CD14-positive monocyte (primary cell): ENCODE results near the gene SLC66A3. TPM values are rescaled to one million over a fixed set of nuclear protein-coding genes. Genes with fewer than 3 reads are reported as not detected.

ENCODE experiments used
- DNase-seq, 3 donors: peaks; one replicate each; pipeline ENCODE4 v3.0.0-alpha.2; 2011 to 2022
- H2AFZ ChIP-seq: 2 replicates; pipeline ENCODE4 v1.6.0; 2012; ENCODE audit warnings: mild to moderate bottlenecking, low read depth, low read length, inconsistent platforms; ENCODE audit not compliant: insufficient read depth, poor library complexity, severe bottlenecking
- H3K27ac ChIP-seq, 2 donors: 1 replicate in 1 of 2; 2 replicates in 1 of 2; pipeline ENCODE4 v1.5.1; 2012 to 2013; ENCODE audit warnings: low read length in 2 of 2, control low read depth in 1 of 2, inconsistent platforms in 1 of 2, low read depth in 1 of 2, mild to moderate bottlenecking in 1 of 2
- H3K27me3 ChIP-seq, 2 donors: one replicate each; pipeline versions ENCODE4 v1.6.0 to v1.6.1; 2011 to 2013; ENCODE audit warnings: low read length in 2 of 2; ENCODE audit not compliant: control insufficient read depth in 2 of 2, insufficient read depth in 2 of 2
- H3K36me3 ChIP-seq, 2 donors: replicated peaks in 1 of 2; 1 replicate in 1 of 2; 2 replicates in 1 of 2; pipeline versions ENCODE4 v1.5.1 to v1.6.1; 2012 to 2013; ENCODE audit warnings: low read length in 2 of 2, control low read depth in 1 of 2, inconsistent platforms in 1 of 2, mild to moderate bottlenecking in 1 of 2; ENCODE audit not compliant: insufficient read depth in 2 of 2, control insufficient read depth in 1 of 2
- H3K4me1 ChIP-seq, 2 donors: 1 replicate in 1 of 2; 2 replicates in 1 of 2; pipeline versions ENCODE4 v1.5.1 to v1.6.1; 2012 to 2013; ENCODE audit warnings: low read length in 2 of 2, control low read depth in 1 of 2, inconsistent platforms in 1 of 2, mild to moderate bottlenecking in 1 of 2, moderate library complexity in 1 of 2; ENCODE audit not compliant: insufficient read depth in 2 of 2, control insufficient read depth in 1 of 2
- H3K4me2 ChIP-seq: replicated peaks from 2 replicates; pipeline ENCODE3; 2012; ENCODE audit warnings: low read length, moderate library complexity, mild to moderate bottlenecking; ENCODE audit not compliant: poor library complexity, severe bottlenecking; ENCODE audit errors: extremely low read depth
- H3K4me3 ChIP-seq, 3 experiments: fragments of 200-600 bp in 1 of 3; sonication (generic) in 1 of 3; replicated peaks in 1 of 3; 1 replicate in 2 of 3; 2 replicates in 1 of 3; pipeline ENCODE4 v1.5.1; 2011 to 2013; ENCODE audit warnings: low read length in 3 of 3, mild to moderate bottlenecking in 3 of 3, control low read depth in 2 of 3, low read depth in 2 of 3, inconsistent platforms in 1 of 3, moderate library complexity in 1 of 3
- H3K79me2 ChIP-seq: 2 replicates; pipeline ENCODE4 v1.6.0; 2012; ENCODE audit warnings: mild to moderate bottlenecking, control low read depth, inconsistent platforms, low read length, moderate library complexity; ENCODE audit not compliant: insufficient read depth
- H3K9ac ChIP-seq: 2 replicates; pipeline ENCODE4 v1.6.0; 2017; ENCODE audit warnings: low read length, mild to moderate bottlenecking; ENCODE audit not compliant: insufficient read depth, poor library complexity, severe bottlenecking
- H3K9me3 ChIP-seq, 2 donors: replicated peaks in 1 of 2; 1 replicate in 1 of 2; 2 replicates in 1 of 2; pipeline versions ENCODE4 v1.5.1 to v1.6.1; 2012 to 2013; ENCODE audit warnings: low read length in 2 of 2, control low read depth in 1 of 2; ENCODE audit not compliant: control insufficient read depth in 1 of 2, insufficient read depth in 1 of 2
- H4K20me1 ChIP-seq: 2 replicates; pipeline ENCODE4 v1.6.0; 2012; ENCODE audit warnings: mild to moderate bottlenecking, low read length, control low read depth, moderate library complexity; ENCODE audit not compliant: insufficient read depth
- H3K27ac Mint-ChIP-seq, 7 donors: one replicate each; pipeline ENCODE4 v1.8.0; 2020; ENCODE audit warnings: mild to moderate bottlenecking in 7 of 7, mixed read lengths in 7 of 7, moderate library complexity in 6 of 7, inconsistent platforms in 2 of 7
- H3K27me3 Mint-ChIP-seq, 3 donors: one replicate each; pipeline ENCODE4 v1.8.0; 2021 to 2022; ENCODE audit warnings: low read depth in 3 of 3, mild to moderate bottlenecking in 3 of 3, mixed read lengths in 3 of 3, moderate library complexity in 3 of 3, inconsistent platforms in 1 of 3
- H3K36me3 Mint-ChIP-seq, 2 donors: one replicate each; pipeline ENCODE4 v1.8.0; 2020; ENCODE audit warnings: mixed read lengths in 2 of 2, inconsistent platforms in 1 of 2, mild to moderate bottlenecking in 1 of 2
- H3K4me1 Mint-ChIP-seq: one replicate; pipeline ENCODE4 v1.8.0; 2020; ENCODE audit warnings: mild to moderate bottlenecking, mixed read lengths
- H3K4me3 Mint-ChIP-seq, 2 donors: one replicate each; pipeline ENCODE4 v1.8.0; 2020; ENCODE audit warnings: mild to moderate bottlenecking in 2 of 2, mixed read lengths in 2 of 2, moderate library complexity in 1 of 2
- H3K9me3 Mint-ChIP-seq, 7 donors: one replicate each; pipeline ENCODE4 v1.8.0; 2020 to 2022; ENCODE audit warnings: mixed read lengths in 7 of 7, mild to moderate bottlenecking in 6 of 7, moderate library complexity in 6 of 7, inconsistent platforms in 2 of 7
- CTCF ChIP-seq: fragments of 200-600 bp; IDR thresholded peaks from one replicate; pipeline ENCODE4 v1.8.0; 2022; ENCODE audit warnings: antibody characterized with exemption, mild to moderate bottlenecking
- WGBS: methylation state at CpG from one replicate; pipeline ENCODE4 v1.1.5; 2013; ENCODE audit warnings: missing lambda C conversion rate; ENCODE audit not compliant: insufficient coverage; 5-methylcytosine and 5-hydroxymethylcytosine counted together
- intact Hi-C, 2 donors: fragments of 100-400 bp; cut with micrococcal nuclease; formaldehyde crosslinking; loops; one replicate each; pipeline versions ENCODE4 v1.15.0 to v1.15.1; 2023
- polyA plus RNA-seq, 3 donors: library from polyadenylated mRNA; depleted of rRNA in 1 of 3; unstranded in 2 of 3; stranded (reverse) in 1 of 3; fragments of 300-500 nt in 2 of 3; fragments of >200 nt in 1 of 3; fragmentation: Illumina TruSeq in 2 of 3; gene quantifications; 1 replicate in 2 of 3; 2 replicates in 1 of 3; pipeline ENCODE4 v1.2.3, GENCODE V29; 2012 to 2021

Gene SLC66A3
- polyA plus RNA-seq, 3 donors, result 51.8 to 188 (median 169) TPM

GRCh38 chr2:11154923-11155380, 315 bp upstream of the SLC66A3 start:
- WGBS, result 0% methylated on average over 22 of the region's 49 CpGs
- no peaks in the 10 kb centered on the region for H3K27me3 ChIP-seq
- DNase-seq, result peak; percentile 97
- H3K27ac ChIP-seq, result peak overlapping the region; percentile 92 to 97
- H3K27me3 Mint-ChIP-seq, result peaks cover 2 to 4% (median 2%) of the 10 kb centered on the region in 3 donors
- peaks cover 28% of the 10 kb centered on the region for H3K4me1 Mint-ChIP-seq
- H4K20me1 ChIP-seq, result peaks cover 19% of the 10 kb centered on the region
- peaks cover 18% of the 10 kb centered on the region for H3K79me2 ChIP-seq
- H3K9me3 ChIP-seq, result no peaks in the 10 kb centered on the region
- H3K36me3 ChIP-seq, result peaks cover 0 to 3% of the 10 kb centered on the region in 2 donors
- H3K4me1 ChIP-seq, result peaks cover 23 to 30% of the 10 kb centered on the region in 2 donors
- peak overlapping the region; percentile 99 for H2AFZ ChIP-seq
- intact Hi-C loops, result loop anchor here (5.0 to 10.0 kb wide), 5 partner anchors 37 to 310 kb away; partner anchors contain the start of genes ROCK2 (in 2 of the 2) and E2F6 (in 1 of the 2)
- peak overlapping the region; percentile 55 to 90 (median 78) for H3K4me3 ChIP-seq
- H3K9me3 Mint-ChIP-seq, result no peaks in the 10 kb centered on the region
- H3K4me2 ChIP-seq, result peak overlapping the region; percentile 91
- peak overlapping the region; percentile 93 for H3K9ac ChIP-seq
- H3K4me3 Mint-ChIP-seq, result peak overlapping the region; percentile 85 to 89
- H3K36me3 Mint-ChIP-seq, result peaks cover 3 to 14% of the 10 kb centered on the region in 2 donors
- peak overlapping the region; percentile 86 to 95 (median 91) for H3K27ac Mint-ChIP-seq
- TF ChIP-seq CTCF, result no peak

GRCh38 chr2:11156396-11157075, 1.3 kb downstream of the SLC66A3 start:
- Mint-ChIP-seq H3K4me1 (peaks cover 40% of the 10 kb centered on the region), H3K27me3 (peaks cover 0 to 2% (median 2%) of the 10 kb centered on the region in 3 donors), H3K27ac (peak overlapping the region in 1 of 7 donors; percentile 33), H3K4me3 (peak overlapping the region; percentile 74 to 85), H3K36me3 (peaks cover 12 to 22% of the 10 kb centered on the region in 2 donors), H3K9me3 (no peaks in the 10 kb centered on the region)
- Histone ChIP-seq H3K27ac (no peak overlapping the region), H3K4me3 (peak overlapping the region in 2 of 3 experiments; percentile 82 to 90), H3K9me3 (no peaks in the 10 kb centered on the region), H3K27me3 (no peaks in the 10 kb centered on the region), H3K4me2 (peak overlapping the region; percentile 89), H3K79me2 (peaks cover 18% of the 10 kb centered on the region), H4K20me1 (peaks cover 19% of the 10 kb centered on the region), H3K36me3 (peaks cover 0 to 18% of the 10 kb centered on the region in 2 donors), H3K9ac (no peak overlapping the region), H2AFZ (peak overlapping the region; percentile 77), H3K4me1 (peaks cover 37 to 45% of the 10 kb centered on the region in 2 donors)
- intact Hi-C loops, result loop anchor here (5.0 to 10.0 kb wide), 4 partner anchors 48 to 308 kb away; partner anchors contain the start of genes ROCK2 (in 2 of the 2) and E2F6 (in 1 of the 2)
- 88% methylated on average over 7 of the region's 13 CpGs for WGBS
- no peak for DNase-seq
- no peak for TF ChIP-seq CTCF
